Skeletal muscle cell (primary cell): ENCODE data around the gene ATP10A.

Experiments used
- DNase-seq: peaks from one replicate; pipeline ENCODE4 v3.0.0-alpha.2; 2010; ENCODE audit warnings: low read depth
- H3K4me3 ChIP-seq: 2 replicates; pipeline ENCODE4 v1.5.1; 2011; ENCODE audit warnings: low read depth, mild to moderate bottlenecking, control low read depth, low read length, moderate library complexity

ATP10A gene

DNA sequence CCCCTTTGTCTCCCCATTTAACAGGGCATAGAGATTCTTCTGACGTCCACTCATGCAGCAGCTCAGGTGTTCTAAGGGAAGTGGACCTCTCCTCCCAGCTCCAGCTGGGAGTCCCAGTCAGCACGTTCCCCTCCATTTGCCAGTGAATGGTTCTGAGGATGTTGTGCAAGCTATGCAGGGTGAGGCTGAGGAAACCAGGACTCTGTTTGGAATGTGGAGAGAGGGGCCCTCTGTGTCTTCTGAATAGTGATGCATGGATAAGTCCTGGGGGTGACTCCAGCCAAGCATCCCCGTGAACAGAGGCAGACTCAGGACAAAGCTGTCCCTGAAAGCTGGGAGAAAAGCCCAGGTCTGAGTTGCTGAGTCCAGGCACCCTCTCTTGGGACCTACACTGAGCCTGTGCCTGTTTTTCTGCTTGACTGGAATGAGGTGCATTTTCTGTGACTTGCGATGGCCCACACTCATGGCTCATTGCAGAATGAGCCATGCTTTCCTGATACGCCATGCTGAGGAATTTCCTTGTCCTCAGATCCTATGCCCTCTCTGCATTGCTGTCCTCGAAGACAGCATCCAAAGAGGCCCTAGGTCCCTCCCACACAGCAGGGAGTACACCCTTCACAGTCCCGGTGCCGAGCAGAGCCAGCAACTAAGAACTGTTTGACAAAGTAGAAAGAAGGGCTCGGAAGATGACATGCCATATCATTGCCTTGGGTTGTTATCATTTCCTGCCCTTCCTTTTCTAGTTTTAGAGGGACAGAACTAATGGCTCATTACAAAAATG, 185.2 kb downstream of the ATP10A start:
- no peak for DNase-seq
- H3K4me3 ChIP-seq = no peak overlapping the region

DNA sequence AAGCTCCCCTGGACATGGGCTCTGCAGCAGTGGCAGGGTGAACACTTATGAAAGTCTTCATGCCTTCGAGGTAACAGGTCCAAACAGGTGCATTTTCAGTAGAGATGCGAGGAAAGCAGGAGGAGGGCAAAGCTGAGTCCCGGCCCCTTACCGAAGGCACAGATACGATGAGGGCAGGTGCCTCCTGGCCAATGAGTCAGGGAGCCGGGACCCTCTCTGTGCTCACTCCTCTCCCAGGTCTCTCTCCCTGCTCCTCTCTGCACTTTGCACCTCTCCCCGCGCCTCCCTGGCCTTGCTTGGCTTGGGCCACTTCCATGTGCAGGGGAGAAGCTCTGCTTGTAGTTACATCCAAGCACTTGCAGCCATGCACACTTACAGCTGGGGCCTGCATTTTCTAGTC, 187.1 kb downstream of the ATP10A start:
- DNase-seq = no peak

DNA sequence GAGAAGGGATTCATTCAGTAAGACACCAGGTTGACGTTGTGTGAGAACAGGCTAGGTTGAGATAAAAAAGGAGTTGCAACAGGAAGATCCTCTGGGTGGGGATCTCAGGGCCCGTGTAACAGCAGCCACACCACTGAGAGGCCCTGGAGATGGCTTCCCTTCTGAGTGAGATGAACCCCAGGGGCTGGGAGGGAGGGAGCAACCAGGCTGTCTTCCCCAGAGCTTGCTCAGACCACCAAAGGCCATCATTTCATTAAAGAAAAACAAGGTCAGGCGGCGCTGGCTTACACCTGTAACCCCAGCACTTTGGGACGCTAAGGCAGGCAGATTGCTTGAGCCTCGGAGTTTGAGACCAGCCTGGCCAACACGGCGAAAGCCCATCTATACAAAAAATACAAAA, 187.7 kb downstream of the ATP10A start:
- H3K4me3 ChIP-seq = no peak overlapping the region
- DNase-seq = no peak

More for the DNA sequence above, 187.1 kb downstream of the ATP10A start:
- H3K4me3 ChIP-seq = no peak overlapping the region

DNA sequence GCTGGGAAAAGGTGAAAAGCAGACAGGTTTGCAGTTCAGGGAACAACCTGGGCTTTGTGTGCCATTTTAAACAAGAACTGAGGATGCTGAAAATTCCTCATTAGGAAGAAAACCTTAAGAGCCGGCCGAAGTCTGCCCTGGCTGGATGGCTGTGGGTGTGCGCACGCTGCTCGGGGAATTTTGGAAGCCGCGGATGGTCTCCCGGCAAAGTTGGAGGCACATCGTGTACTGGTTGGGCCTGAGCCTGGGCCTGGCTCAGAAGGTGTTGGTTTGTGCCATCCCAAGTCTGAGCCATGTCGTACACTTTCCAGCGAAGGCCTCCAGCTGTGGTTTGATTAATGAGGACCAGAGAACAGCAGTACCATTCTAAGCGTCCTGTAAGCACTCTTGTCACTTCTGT, 188.2 kb downstream of the ATP10A start:
- no peak for DNase-seq
- no peak overlapping the region for H3K4me3 ChIP-seq

DNA sequence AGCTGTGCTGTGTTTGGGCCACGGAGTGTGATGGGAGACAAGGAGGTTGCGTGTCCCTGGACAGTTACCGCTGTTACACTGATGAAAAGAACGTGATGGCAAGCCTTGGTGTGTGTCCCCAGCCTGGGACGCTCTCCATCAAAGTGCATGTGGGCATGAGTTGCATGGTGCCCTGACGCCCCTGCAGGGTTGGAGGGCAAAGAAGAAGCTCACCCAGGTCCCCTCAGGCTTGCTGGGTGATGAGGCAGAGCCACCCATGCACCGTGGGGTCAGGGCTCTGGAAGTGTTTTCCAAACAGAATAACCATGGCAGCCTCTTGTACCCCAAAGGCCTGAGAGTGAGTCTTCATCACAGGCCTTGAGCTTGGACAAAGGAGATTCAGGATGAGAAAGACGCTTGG, 189.2 kb downstream of the ATP10A start:
- no peak for DNase-seq
- H3K4me3 ChIP-seq = no peak overlapping the region

DNA sequence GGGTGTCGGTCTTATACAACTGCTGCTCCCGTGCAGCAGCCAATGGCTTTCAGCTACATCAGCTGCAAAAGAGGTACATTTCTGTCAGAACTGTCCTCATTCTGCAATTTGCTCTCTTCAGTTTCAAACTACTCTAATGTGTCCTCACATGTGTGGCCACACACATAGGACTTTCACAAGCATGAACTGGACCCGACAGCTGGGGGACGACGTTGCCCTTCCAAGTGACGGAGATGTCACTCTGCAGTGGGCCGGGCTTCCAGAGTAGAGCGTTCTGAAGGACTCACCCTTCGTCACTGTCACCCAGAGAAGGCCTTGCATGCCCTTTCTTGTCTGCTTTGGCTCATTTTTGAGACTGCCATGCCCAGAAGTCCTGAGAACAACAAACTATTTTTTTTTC, 189.8 kb downstream of the ATP10A start:
- H3K4me3 ChIP-seq = no peak overlapping the region
- DNase-seq = no peak

DNA sequence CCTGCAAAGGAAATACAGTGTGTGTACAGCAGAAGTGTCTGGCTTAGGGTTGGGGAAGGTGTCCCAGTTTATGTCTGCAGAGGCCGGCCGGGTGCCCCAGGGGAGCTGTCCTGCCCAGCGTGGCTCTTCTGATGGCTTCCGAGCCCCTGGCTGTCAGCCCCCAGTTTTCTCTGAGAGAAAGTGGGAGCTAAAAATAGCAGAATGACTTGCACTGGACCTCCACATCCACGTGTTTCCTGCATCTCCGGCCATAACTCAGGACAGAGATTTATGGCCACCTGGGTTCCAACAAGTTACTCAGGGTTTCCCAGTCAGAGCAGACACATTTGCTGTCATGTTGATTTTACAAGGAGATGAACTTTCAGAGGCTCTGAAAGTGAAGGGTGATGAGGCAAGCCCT, 192.0 kb downstream of the ATP10A start:
- DNase-seq = no peak
- no peak overlapping the region for H3K4me3 ChIP-seq

DNA sequence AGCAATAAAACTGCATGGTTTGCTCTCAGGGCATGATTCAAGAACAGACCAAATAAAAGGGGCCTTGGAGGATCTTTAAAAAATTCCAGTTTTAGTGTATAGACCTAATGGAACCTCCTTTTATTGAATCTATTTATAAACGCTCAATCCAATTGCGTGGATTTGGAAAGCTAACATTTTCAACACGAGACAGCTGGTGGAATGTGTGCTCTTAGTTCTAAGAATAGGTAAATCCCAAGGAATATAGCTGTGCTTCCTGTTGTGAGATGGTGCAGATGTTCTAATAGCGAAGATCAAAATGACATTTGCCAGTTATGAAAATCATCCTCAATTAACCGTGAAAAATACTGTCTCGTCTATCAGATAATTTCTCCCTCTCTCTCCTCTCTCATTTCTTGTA, 192.5 kb downstream of the ATP10A start:
- H3K4me3 ChIP-seq = peak overlapping the region; percentile 34
- DNase-seq = no peak

DNA sequence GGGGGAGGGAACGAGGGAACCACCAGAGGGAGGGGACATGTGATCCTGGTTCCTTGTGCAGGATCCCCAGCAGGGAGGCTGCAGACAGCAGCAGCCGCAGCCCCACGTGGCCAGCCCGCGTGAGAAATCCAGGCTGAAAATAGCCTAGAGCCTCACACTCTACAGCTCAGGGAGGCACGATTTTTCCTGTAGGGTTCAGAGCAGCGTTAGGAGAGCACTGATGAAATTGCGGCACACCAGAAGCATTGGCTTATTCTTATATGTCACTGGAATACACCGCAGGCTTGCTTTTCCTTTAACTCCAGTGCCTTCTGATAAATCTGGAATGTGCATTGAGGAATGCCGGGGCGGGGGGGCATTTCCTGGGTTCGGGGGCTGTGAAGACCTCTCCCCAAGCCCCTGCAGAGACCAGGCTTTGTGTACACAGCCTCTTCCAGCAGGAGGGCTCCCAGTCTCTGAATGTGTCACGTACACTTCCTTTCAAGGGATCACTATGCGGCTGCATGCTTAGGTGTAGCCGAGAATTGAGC, 193.0 kb downstream of the ATP10A start:
- peak overlapping the region; percentile 34 for H3K4me3 ChIP-seq
- no peak for DNase-seq

DNA sequence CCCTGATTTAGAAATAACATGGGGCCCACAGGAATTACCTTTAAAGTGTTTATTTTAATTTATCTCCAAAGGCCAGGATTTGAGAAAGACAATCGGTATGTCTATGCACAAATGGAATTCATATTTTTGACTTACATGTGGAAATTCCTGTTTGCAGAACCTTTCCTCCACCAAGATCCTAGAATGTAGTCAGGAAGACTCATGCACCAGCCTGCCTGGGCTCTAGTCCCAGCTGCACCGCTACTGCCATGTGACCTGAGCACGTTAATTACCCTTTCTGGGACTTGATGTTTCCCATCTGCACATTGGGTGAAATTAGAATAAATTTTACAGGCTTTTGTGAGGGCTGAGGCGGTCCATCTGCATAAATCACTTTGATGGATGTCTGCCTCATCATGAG, 194.2 kb downstream of the ATP10A start:
- DNase-seq = no peak
- H3K4me3 ChIP-seq = no peak overlapping the region

DNA sequence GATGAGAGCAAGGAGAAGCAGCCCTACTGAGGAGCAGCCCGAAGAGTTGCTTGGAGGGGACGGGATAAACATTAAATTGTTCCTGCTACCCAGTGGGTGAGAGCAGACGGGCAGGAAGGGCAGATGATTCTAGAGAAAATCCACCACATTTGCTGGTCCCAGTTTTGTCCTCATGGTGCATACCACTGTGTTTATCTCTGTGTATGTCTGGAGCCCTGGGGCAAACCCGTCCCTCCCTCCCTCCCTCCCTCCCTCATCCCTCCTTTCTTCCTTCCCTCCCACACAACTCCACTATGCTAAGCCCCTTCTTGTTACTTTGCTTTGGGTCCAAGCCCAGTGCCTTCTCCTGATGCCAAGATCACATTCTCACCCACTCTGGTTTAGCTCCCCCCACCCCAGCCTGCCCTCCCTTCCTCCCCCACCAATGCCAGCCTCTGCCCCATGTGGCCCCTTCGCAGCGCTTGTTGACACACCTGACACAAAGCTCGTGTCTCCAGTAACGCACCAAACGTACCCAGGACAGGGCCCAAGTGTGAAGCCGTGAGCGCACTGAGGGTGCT, 194.8 kb downstream of the ATP10A start:
- DNase-seq = no peak
- no peak overlapping the region for H3K4me3 ChIP-seq

DNA sequence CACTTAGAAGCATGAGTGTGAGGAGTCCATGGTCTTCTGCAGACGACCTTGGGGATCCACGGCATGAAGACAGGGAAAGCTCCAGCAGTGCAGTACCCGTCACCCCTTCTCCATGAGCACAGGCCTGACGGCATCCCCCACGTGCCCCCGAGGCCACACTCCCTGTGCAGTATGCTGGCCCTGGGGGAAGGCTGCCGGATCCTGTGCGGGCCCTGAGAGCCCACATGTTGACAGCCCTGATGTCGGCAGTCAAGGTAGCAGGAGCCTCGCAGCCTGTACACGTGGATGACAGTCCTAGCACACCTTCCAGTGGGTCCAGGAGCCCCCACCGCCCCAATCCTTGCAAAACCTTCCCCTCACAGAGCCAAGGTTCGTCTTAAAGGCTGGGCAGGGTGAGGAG, 195.3 kb downstream of the ATP10A start:
- DNase-seq = no peak
- H3K4me3 ChIP-seq = no peak overlapping the region

DNA sequence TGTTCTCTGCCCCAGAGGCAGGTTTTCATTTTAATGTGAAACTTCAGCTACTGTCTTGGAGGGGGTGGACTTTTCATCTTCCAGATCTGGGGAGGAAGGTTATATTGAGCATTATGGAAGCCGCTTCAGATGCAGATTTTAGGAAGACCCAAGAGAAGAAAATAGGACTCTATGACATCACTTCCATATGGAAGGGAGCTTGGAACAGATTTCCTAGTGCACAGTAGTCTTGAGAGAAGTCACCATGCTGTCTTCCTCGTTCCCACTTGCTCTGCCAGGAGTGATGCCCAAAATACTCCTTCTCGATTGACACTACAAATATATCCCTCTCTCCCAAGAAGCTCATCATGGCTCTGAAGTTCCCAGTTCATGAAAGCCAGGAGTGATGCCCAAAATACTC, 197.2 kb downstream of the ATP10A start:
- no peak for DNase-seq
- no peak overlapping the region for H3K4me3 ChIP-seq

DNA sequence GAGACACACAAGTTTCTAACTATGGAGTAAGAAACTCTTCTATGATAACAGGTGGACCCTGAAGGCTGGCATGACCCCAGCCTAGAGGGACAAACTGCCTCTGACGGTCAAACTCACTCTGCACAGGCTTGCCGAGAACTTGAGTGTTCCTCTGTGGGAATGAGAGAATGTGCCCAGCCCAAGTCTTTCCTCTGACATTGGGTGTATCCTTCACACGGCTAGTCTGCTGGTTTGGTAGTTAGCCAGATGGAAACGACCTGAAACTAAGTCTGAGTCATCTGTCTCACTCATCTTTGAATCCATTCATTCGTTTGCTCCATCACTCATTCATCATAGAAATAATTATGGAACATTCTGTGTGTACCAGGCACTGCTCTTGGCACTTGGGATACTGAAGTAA, 198.4 kb downstream of the ATP10A start:
- H3K4me3 ChIP-seq = no peak overlapping the region
- no peak for DNase-seq

DNA sequence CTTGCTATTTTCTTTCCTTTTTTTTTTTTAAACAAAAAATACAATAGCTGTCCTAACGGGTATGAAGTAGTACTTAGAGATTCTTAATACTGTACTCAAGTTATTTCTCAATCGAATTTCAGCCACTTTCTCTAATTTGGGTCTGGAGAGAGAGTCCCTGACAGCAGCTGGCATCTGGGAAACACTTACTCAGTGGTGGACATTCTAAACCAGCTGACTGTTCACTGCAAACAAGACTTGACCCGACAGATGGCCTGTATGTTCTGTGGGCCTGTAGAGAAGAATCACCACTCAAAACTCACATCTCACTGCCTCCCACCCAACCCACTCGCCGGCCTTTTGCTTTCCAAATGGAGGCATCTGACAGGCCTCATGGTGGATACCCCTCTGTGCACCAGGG, 199.6 kb downstream of the ATP10A start:
- no peak overlapping the region for H3K4me3 ChIP-seq
- DNase-seq = no peak

DNA sequence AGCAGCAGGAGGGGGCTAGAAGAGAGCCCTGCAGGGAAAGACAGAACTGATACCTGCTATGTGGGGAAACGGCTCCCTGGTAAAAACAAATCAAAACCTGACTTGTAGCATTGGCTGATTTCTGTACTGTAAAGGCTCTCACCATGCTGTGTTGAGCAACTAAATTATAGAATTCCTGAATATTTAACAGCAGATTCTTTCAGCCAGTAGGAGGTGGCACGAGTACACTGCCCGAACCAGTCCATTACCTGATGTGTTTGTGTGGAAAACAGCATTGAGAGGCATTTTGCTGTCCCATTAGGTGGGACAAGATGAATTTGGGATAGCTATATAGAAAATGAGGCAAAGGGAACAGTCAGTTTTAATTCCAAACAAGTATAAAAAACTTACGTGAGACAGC, 201.2 kb downstream of the ATP10A start:
- no peak for DNase-seq

DNA sequence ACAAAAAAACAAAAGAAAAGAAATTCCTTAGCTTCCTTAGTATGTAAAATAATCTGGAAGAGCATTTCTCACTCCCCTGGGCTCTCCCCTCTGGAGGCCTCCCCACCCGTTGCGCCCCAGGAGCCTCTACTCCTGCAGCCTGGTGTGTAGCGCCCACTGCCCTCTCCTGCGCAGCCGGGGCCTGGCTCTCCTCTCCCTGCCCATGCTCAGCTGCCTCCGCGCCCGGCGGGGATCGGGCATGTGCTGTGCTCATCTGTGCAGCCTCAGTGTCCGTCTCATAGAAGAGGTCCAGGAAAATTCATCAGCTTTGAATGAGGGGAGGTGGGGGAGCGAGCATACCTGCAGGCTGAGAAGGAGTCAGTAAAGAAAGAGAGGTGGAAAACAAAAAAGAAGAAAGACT, 203.9 kb downstream of the ATP10A start:
- H3K4me3 ChIP-seq = no peak overlapping the region

More for the DNA sequence above, 201.2 kb downstream of the ATP10A start:
- no peak overlapping the region for H3K4me3 ChIP-seq

DNA sequence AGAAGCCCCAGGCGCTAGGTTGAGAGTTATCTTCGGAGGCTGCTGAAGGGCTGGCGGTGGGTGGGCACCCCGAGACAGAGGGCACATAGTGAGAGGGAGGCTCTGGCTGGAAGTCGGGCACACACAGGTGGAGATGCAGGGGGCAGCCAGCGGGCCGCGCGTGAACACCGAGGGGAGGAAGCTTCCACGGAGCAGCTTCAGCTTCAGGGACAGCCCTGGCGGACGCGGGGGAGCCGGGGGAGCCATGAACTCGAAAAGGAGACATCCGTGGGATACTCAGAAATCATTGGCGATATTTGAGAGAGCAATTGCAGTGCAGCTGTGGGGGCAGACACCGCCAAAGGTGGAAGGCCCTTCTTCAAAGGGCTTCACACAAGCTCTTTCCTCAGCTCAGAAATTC, 204.6 kb downstream of the ATP10A start:
- DNase-seq = no peak
- H3K4me3 ChIP-seq = no peak overlapping the region

More for the DNA sequence above, 203.9 kb downstream of the ATP10A start:
- DNase-seq = no peak

DNA sequence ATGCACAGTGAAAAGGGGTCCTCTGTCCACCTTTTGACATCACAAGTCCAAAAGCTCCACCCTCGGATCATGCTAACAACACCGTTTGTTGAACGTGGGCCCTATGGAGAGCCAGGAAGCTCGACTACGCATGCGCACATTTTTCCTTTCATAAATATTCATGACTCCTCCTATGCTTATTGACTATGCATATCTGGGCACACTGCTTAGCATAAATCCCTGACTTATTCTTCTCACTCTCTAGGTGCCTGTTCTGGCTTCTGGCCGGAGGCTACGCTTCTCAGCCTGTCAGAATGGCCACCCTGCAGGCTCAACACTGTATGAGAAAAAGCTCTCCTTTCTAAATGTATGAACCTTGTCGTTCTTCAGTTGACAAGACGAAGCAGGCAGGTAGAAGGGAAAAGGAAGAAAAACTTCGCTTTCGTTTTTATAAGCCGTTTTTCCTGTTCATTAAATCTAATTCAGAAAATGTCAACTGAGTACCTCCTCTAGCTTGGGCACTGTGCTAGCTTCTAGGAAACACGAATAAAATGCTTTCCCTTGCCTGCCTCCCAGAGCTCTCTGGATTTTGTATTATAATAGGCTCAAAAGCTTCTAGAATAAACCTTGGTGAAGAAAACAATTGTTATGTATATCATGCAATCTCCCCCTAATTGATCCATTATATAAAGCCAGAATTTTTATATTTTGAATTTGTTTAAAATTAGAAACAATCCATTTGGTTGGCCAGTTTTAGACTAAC, 207.7 kb downstream of the ATP10A start:
- DNase-seq = no peak
- H3K4me3 ChIP-seq = no peak overlapping the region

DNA sequence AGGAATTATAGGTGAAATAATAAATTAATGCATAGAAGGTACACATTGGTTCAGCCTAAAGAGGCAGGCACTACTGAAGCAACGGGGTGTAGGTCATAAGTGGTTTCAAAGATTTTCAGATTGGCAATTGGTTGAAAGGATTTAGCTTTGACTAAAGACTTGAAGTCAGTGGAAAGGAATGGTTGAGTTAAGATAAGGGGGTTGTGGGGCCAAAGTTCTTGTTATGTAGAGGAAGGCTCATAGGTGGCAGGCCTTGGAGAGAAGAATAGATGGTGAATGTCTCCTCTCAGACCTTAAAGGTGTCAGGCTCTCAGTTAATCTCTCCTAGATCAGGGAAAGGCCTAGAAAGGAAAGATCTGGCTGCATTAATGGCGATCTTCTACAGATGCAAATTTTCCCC, 209.8 kb downstream of the ATP10A start:
- no peak overlapping the region for H3K4me3 ChIP-seq
- no peak for DNase-seq
